ENCODE results near the gene THAP11.

The THAP11 gene
- 31.3 to 52.0 (median 49.8) reads per million in 3 donors for total RNA-seq

DNA sequence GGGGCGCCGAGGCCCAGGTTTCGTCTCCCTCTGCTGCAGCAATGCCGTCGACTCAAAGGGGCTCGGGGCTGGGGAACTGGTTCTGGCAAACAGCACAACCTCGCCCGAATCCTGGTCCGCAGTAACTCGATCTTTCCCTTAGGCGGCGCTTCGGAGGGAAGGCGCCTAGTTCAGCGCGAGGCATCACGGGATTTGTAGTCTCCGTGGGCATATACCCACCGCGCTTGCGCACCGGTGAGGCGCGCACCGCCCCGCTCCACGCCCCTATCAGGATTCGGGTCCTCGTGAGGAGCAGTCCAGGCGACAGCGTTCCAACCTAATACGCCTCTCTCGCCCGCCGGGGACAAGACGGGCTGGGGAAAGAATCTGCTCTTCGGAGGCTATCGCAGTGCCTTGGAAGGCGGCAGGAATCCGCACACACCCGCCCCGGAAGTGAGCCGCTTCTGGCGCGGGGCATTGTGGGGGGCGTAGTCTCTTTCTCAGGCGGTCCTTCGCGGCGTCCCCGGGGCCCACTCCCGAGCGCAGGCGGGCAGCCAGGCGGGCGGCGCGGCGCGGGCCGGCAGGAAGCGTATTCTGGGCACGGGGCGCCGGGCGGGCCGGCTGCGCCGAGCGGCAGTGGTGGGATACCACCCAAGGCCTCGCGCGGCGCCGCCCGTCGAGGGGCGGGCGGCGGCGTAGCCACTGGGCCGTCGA lies at the start of gene THAP11:
Gene THAP11, plus strand, starts transcription at position 505 of the 693 bp plus-strand sequence. CDS start 235 bp downstream, outside the sequence.
- H3K36me3 ChIP-seq (ENCODE audit: control insufficient read depth, insufficient read depth, low read length), result no peaks in the 10 kb centered on the region
- H3K4me3 ChIP-seq (ENCODE audit: insufficient read depth, low read depth, low read length, poor library complexity, severe bottlenecking), result peak within 1 kb of the TSS; percentile 86
- H3K4me1 ChIP-seq (ENCODE audit: control insufficient read depth, insufficient read depth, low read length, poor library complexity, severe bottlenecking), result peaks cover 39% of the 10 kb centered on the region
- peak within 1 kb of the TSS; percentile 95 for H3K27ac ChIP-seq (ENCODE audit: insufficient read depth, low read length, poor library complexity, severe bottlenecking)
- DNase-seq, result peak; percentile 84 to 89 (median 88)
- no peaks in the 10 kb centered on the region for H3K27me3 ChIP-seq (replicated peaks; ENCODE audit: control insufficient read depth, insufficient read depth, low read length, poor library complexity, severe bottlenecking)
- H3K9me3 ChIP-seq (ENCODE audit: control insufficient read depth, low read length), result no peaks in the 10 kb centered on the region

DNA sequence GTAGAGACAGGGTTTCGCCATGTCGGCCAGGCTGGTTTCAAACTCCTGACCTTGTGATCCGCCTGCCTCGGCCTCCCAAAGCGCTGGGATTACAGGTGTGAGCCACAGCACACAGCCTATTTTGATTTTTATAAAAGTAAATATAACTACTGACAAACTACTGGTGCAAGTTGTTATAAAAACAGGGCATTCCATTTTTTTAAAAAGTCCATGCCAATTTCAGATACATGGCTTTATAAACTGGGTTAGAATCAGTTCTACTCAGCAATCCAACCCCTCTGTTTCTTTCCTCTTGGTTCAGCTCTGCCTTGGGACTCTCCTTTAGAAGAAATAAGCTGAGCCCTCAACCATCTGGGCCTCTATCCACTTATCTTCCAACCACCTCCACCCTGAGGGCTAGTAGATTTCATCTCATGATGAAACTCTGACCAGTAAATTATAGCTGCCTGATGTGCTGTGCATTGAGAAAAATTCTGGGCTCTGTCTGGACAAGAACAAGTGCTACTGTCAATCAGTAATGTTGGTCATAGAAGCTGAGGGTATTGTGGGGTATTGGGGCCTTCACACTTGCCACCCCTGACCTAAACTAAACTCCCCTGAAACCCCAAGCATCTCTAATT lies 45.9 kb upstream of the THAP11 start:
- Histone ChIP-seq H3K4me1 (ENCODE audit: control insufficient read depth, insufficient read depth, low read length, poor library complexity, severe bottlenecking) (peaks cover 3% of the 10 kb centered on the region), H3K9me3 (ENCODE audit: control insufficient read depth, low read length) (no peaks in the 10 kb centered on the region), H3K27ac (ENCODE audit: insufficient read depth, low read length, poor library complexity, severe bottlenecking) (no peak overlapping the region), H3K27me3 (replicated peaks; ENCODE audit: control insufficient read depth, insufficient read depth, low read length, poor library complexity, severe bottlenecking) (no peaks in the 10 kb centered on the region), H3K36me3 (ENCODE audit: control insufficient read depth, insufficient read depth, low read length) (no peaks in the 10 kb centered on the region), H3K4me3 (ENCODE audit: insufficient read depth, low read depth, low read length, poor library complexity, severe bottlenecking) (no peak overlapping the region)
- no peak for DNase-seq

DNA sequence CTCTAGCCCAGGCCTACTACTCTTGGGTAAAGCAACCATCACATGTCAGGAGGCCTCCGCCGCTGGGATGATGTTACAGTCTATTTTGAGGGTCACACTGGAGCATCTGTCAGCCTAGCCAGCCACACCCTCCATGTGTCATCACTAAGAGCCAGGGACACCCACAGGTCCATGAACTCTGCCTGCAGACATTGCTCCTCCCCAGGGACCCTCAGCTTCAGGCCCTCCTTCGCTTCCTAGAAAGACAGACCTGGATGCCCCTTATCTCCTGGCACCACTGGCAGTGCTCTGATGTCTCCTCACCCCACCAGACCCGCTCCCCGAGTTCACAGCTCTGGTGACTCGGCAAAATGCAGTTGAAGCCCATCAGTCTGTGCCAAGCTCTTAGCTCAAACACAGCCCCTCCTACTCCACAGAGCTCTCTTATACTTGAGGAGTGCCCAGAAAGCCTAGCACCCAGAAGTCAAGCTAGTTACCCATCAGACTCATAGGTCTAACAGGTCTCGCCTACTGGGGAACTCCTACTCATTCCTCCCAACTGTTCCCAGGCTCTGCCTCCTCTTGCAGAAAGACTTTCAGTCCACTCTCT lies 41.7 kb upstream of the THAP11 start:
- Histone ChIP-seq H3K4me3 (ENCODE audit: insufficient read depth, low read depth, low read length, poor library complexity, severe bottlenecking) (no peak overlapping the region), H3K36me3 (ENCODE audit: control insufficient read depth, insufficient read depth, low read length) (no peaks in the 10 kb centered on the region), H3K9me3 (ENCODE audit: control insufficient read depth, low read length) (no peaks in the 10 kb centered on the region), H3K4me1 (ENCODE audit: control insufficient read depth, insufficient read depth, low read length, poor library complexity, severe bottlenecking) (peaks cover 26% of the 10 kb centered on the region), H3K27ac (ENCODE audit: insufficient read depth, low read length, poor library complexity, severe bottlenecking) (no peak overlapping the region), H3K27me3 (replicated peaks; ENCODE audit: control insufficient read depth, insufficient read depth, low read length, poor library complexity, severe bottlenecking) (no peaks in the 10 kb centered on the region)
- no peak for DNase-seq

DNA sequence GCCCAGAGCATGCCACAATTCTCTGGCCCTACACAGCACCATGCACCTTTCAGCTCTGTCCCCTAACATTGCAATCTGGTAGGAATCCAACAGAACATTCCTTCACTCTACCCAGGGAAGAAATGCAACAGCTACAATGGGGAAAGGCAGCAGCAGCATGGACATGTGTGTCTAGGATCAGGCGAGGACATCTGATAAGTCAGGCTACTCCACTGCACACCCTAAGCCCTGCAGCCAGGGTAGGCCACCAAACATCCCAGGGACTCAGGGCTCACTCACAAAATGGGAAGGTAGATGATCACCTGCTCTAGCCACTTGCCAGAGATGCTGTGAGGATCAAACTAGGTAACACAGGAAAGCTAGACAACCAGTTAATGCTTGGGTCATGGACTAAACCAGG lies 40.9 kb upstream of the THAP11 start:
- Histone ChIP-seq H3K27me3 (replicated peaks; ENCODE audit: control insufficient read depth, insufficient read depth, low read length, poor library complexity, severe bottlenecking) (no peaks in the 10 kb centered on the region), H3K9me3 (ENCODE audit: control insufficient read depth, low read length) (no peaks in the 10 kb centered on the region), H3K27ac (ENCODE audit: insufficient read depth, low read length, poor library complexity, severe bottlenecking) (no peak overlapping the region), H3K36me3 (ENCODE audit: control insufficient read depth, insufficient read depth, low read length) (no peaks in the 10 kb centered on the region), H3K4me3 (ENCODE audit: insufficient read depth, low read depth, low read length, poor library complexity, severe bottlenecking) (no peak overlapping the region), H3K4me1 (ENCODE audit: control insufficient read depth, insufficient read depth, low read length, poor library complexity, severe bottlenecking) (peaks cover 32% of the 10 kb centered on the region)
- no peak for DNase-seq

DNA sequence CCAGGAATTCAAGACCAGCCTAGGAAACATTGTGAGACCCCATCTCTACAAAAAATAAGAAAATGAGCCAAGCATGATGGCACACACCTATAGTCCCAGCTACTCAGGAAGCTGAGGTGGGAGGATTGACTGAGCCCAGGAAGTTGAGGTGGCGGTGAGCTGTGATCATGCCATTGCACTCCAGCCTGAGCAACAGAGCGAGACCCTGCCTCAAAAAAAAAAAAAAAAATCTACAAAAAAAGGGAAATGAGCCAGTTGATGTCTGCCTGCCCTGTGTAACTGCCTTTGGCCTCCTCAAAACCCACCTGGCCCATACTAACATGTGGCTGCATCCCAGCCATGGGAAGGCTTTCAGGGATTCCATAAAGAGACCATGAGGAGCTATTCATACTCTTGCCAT lies 40.2 kb upstream of the THAP11 start:
- H3K36me3 ChIP-seq (ENCODE audit: control insufficient read depth, insufficient read depth, low read length), result no peaks in the 10 kb centered on the region
- no peak overlapping the region for H3K4me3 ChIP-seq (ENCODE audit: insufficient read depth, low read depth, low read length, poor library complexity, severe bottlenecking)
- DNase-seq, result no peak
- H3K4me1 ChIP-seq (ENCODE audit: control insufficient read depth, insufficient read depth, low read length, poor library complexity, severe bottlenecking), result peaks cover 32% of the 10 kb centered on the region
- H3K27ac ChIP-seq (ENCODE audit: insufficient read depth, low read length, poor library complexity, severe bottlenecking), result no peak overlapping the region
- no peaks in the 10 kb centered on the region for H3K9me3 ChIP-seq (ENCODE audit: control insufficient read depth, low read length)
- no peaks in the 10 kb centered on the region for H3K27me3 ChIP-seq (replicated peaks; ENCODE audit: control insufficient read depth, insufficient read depth, low read length, poor library complexity, severe bottlenecking)

DNA sequence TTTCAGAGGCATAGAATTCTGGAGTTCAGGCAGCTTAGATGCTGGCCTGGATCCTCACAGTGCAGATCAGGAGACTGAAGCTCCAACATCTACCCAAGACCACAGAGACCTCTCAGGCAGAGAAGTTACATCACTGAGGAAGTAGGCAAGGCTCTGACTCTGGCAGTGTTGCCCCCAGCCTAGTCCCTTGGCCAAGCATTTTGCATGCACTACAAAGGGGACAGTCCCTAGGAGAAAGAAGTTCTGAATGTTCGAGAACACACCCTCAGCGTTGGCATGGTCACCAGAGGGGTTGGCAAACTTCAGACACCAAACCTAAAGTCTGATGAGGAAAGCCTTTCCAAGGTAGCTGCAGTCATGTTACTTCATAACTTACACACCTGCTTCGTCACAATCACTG lies 38.2 kb upstream of the THAP11 start:
- H3K4me1 ChIP-seq (ENCODE audit: control insufficient read depth, insufficient read depth, low read length, poor library complexity, severe bottlenecking), result peaks cover 36% of the 10 kb centered on the region
- H3K4me3 ChIP-seq (ENCODE audit: insufficient read depth, low read depth, low read length, poor library complexity, severe bottlenecking), result no peak overlapping the region
- H3K36me3 ChIP-seq (ENCODE audit: control insufficient read depth, insufficient read depth, low read length), result no peaks in the 10 kb centered on the region
- DNase-seq, result no peak
- H3K27ac ChIP-seq (ENCODE audit: insufficient read depth, low read length, poor library complexity, severe bottlenecking), result no peak overlapping the region
- H3K9me3 ChIP-seq (ENCODE audit: control insufficient read depth, low read length), result no peaks in the 10 kb centered on the region
- no peaks in the 10 kb centered on the region for H3K27me3 ChIP-seq (replicated peaks; ENCODE audit: control insufficient read depth, insufficient read depth, low read length, poor library complexity, severe bottlenecking)

DNA sequence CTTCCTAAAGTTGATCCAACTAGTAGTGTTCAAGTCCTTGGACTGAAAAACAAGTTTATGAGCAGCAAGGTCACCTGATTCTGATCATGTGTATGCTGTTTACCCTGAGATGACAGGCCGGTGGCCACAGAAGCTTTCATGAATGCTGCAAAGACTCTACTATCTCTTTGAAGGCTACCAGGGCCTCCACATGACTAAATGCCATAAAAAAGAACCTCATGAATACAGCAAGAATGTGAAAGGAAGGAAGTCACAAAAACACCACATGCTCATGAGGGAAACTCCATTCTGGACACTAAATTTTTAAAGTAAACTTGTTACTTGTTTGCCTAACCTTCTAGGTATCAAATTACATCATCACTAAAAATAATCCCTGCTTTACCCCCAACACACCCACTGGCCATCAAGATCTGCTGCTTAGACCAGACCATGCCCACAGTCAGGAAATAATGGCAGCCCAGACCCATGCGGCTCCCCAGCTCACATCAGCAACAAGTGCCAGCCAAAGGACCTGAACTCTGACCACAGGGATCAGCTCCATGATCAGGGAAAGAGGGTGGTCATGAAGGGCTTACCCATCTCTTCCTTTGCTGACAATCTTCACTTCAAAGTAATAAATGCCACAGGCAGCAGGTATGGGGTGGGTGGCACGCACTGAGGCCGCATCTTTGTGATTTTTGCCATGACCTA lies 37.1 kb upstream of the THAP11 start:
- Histone ChIP-seq H3K4me3 (ENCODE audit: insufficient read depth, low read depth, low read length, poor library complexity, severe bottlenecking) (peak overlapping the region; percentile 98), H3K36me3 (ENCODE audit: control insufficient read depth, insufficient read depth, low read length) (no peaks in the 10 kb centered on the region), H3K27me3 (replicated peaks; ENCODE audit: control insufficient read depth, insufficient read depth, low read length, poor library complexity, severe bottlenecking) (no peaks in the 10 kb centered on the region), H3K9me3 (ENCODE audit: control insufficient read depth, low read length) (no peaks in the 10 kb centered on the region), H3K27ac (ENCODE audit: insufficient read depth, low read length, poor library complexity, severe bottlenecking) (no peak overlapping the region), H3K4me1 (ENCODE audit: control insufficient read depth, insufficient read depth, low read length, poor library complexity, severe bottlenecking) (peaks cover 36% of the 10 kb centered on the region)
- DNase-seq, result no peak

DNA sequence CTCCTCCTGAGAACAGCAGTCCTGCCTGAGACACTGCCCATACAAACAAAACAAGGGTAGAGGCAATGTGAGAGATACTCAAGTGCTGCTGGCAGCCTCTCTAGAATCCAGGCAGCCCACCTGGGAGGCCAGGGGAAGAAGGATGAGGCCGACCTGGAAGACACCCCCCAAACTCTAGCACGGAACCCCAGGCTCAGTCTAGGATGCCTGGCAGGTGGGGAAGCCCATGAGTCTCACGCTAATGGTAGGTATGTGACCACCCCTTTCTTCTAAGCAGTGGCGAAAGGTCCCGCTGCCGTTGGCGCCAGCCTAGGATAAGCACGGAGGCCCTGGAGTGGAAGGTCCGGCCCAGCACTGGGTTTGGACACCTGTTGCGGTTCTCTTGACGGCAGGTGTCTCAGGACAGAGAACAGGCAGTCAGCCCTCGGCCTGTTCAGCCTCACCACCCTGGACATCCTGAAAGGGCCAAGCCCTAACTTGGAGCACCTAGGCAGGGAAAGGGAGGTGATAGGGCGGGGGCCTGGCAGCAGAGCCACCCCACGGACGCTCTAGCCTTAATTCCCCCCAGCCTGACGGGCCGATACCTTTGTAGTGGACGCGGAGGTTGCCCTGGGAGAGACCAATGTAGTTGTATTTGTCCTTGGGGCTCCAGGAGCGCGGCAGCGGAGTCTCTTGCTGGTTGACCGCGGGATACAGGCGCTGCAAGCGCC lies 36.2 kb upstream of the THAP11 start:
- peaks cover 36% of the 10 kb centered on the region for H3K4me1 ChIP-seq (ENCODE audit: control insufficient read depth, insufficient read depth, low read length, poor library complexity, severe bottlenecking)
- no peaks in the 10 kb centered on the region for H3K27me3 ChIP-seq (replicated peaks; ENCODE audit: control insufficient read depth, insufficient read depth, low read length, poor library complexity, severe bottlenecking)
- no peak for DNase-seq
- peak overlapping the region; percentile 68 for H3K27ac ChIP-seq (ENCODE audit: insufficient read depth, low read length, poor library complexity, severe bottlenecking)
- peak overlapping the region; percentile 98 for H3K4me3 ChIP-seq (ENCODE audit: insufficient read depth, low read depth, low read length, poor library complexity, severe bottlenecking)
- no peaks in the 10 kb centered on the region for H3K36me3 ChIP-seq (ENCODE audit: control insufficient read depth, insufficient read depth, low read length)
- H3K9me3 ChIP-seq (ENCODE audit: control insufficient read depth, low read length), result no peaks in the 10 kb centered on the region

DNA sequence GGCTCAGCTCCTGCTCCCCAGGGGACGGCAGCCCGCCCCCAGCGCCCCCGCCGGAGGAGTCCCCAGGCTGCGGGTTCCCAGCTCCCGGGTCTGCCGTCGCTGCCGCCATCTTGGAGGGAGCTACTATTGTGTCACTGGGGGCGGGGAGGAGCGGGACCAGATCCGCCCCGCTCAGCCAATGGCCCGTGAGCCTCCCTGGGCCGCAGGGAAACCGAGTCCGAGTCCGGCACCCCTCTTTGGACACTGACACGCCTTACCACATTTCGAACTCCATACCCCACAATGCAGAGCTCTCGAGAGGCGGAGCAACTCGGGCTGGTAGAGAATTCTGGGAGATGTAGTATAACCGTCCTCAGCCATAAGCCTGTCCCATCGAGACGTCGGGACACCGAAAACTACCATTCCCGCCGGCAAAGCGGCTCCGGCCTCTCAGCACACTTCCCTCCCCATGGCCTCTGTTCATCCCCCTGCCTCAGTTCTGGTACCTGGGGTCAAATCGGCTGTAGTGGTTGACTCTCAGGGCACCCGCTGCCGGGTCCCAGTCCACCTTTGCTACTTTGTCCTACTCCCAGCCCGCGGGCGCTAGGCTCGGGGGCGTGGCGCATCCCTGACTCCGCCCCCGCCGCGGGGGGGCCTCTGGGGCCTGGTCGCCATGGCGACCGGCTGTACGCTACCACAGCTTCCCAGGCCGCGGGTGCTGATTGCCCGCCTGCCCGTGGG lies 35.5 kb upstream of the THAP11 start, which contains the start of the genes RANBP10 and TSNAXIP1:
Gene RANBP10, minus strand, starts transcription at position 133 of the 720 bp plus-strand sequence. Its CDS starts 24 bp downstream, at position 109.
Gene TSNAXIP1, plus strand, starts transcription at position 462 of the 720 bp plus-strand sequence. CDS start 261 bp downstream, outside the sequence.
- H3K4me1 ChIP-seq (ENCODE audit: control insufficient read depth, insufficient read depth, low read length, poor library complexity, severe bottlenecking), result peaks cover 29% of the 10 kb centered on the region
- peak within 1 kb of the TSS; percentile 98 for H3K4me3 ChIP-seq (ENCODE audit: insufficient read depth, low read depth, low read length, poor library complexity, severe bottlenecking)
- no peaks in the 10 kb centered on the region for H3K9me3 ChIP-seq (ENCODE audit: control insufficient read depth, low read length)
- DNase-seq, result peak; percentile 93 to 96 (median 96)
- H3K36me3 ChIP-seq (ENCODE audit: control insufficient read depth, insufficient read depth, low read length), result no peaks in the 10 kb centered on the region
- H3K27ac ChIP-seq (ENCODE audit: insufficient read depth, low read length, poor library complexity, severe bottlenecking), result peak within 1 kb of the TSS; percentile 68
- H3K27me3 ChIP-seq (replicated peaks; ENCODE audit: control insufficient read depth, insufficient read depth, low read length, poor library complexity, severe bottlenecking), result no peaks in the 10 kb centered on the region

Measured in effector memory CD4-positive, alpha-beta T cell (primary cell).